Smooth muscle cell (in vitro differentiated cells): ENCODE data around the gene ANTKMT. TPM values are rescaled to one million over a fixed set of nuclear protein-coding genes. Genes with fewer than 3 reads are reported as not detected.
"Not testable (repeated sequence)": the region's sequence is repeated elsewhere in the genome, so short reads cannot be mapped to it uniquely, and the experiment has no call there.

Experiments
- DNase-seq: peaks from one replicate; lab custom pipeline; 2025; ENCODE audit not compliant: unreplicated experiment; lab: John Stamatoyannopoulos, UW
- H2AFZ ChIP-seq: fragments of 200-600 bp; sonication (generic); 2 replicates; pipeline ENCODE4 v1.6.0; 2016; ENCODE audit warnings: antibody characterized with exemption, low read depth, mild to moderate bottlenecking
- H3F3A ChIP-seq: fragments of 200-600 bp; sonication (generic); 2 replicates; pipeline ENCODE4 v1.6.0; 2017; ENCODE audit warnings: antibody characterized with exemption, low read depth
- H3K27ac ChIP-seq: fragments of 200-600 bp; sonication (generic); 2 replicates; pipeline ENCODE4 v1.5.1; 2016; ENCODE audit warnings: low read depth, mild to moderate bottlenecking
- H3K27me3 ChIP-seq: fragments of 200-600 bp; sonication (generic); 2 replicates; pipeline ENCODE4 v1.6.1; 2016; ENCODE audit warnings: low read depth, mild to moderate bottlenecking
- H3K36me3 ChIP-seq: fragments of 200-600 bp; sonication (generic); 2 replicates; pipeline ENCODE4 v1.5.1; 2016; ENCODE audit warnings: low read depth
- H3K4me1 ChIP-seq: fragments of 200-600 bp; sonication (generic); 2 replicates; pipeline ENCODE4 v1.5.1; 2016; ENCODE audit warnings: low read depth
- H3K4me2 ChIP-seq: fragments of 200-600 bp; sonication (generic); 2 replicates; pipeline ENCODE4 v1.6.0; 2016; ENCODE audit warnings: mild to moderate bottlenecking
- H3K4me3 ChIP-seq: fragments of 200-600 bp; sonication (generic); 2 replicates; pipeline ENCODE4 v1.5.1; 2016; ENCODE audit warnings: mild to moderate bottlenecking
- H3K79me2 ChIP-seq: fragments of 200-600 bp; sonication (generic); 2 replicates; pipeline ENCODE4 v1.6.0; 2016; ENCODE audit warnings: low read depth, mild to moderate bottlenecking
- H3K9ac ChIP-seq: fragments of 200-600 bp; sonication (generic); 2 replicates; pipeline ENCODE4 v1.6.0; 2016; ENCODE audit warnings: low read depth
- H3K9me3 ChIP-seq: fragments of 200-600 bp; sonication (generic); replicated peaks from 2 replicates; pipeline ENCODE4 v1.5.1; 2016; ENCODE audit warnings: low read depth
- H4K20me1 ChIP-seq: fragments of 200-600 bp; sonication (generic); 2 replicates; pipeline ENCODE4 v1.6.0; 2016; ENCODE audit warnings: low read depth
- CTCF ChIP-seq: fragments of 200-600 bp; sonication (generic); IDR thresholded peaks from 2 replicates; pipeline ENCODE4 v1.5.1; 2017; ENCODE audit warnings: borderline replicate concordance, mild to moderate bottlenecking, antibody characterized with exemption; ENCODE audit not compliant: insufficient read depth, poor library complexity, severe bottlenecking
- WGBS: methylation state at CpG from one replicate; pipeline ENCODE4 v1.1.7; 2016; ENCODE audit warnings: low lambda C conversion rate; 5-methylcytosine and 5-hydroxymethylcytosine counted together
- polyA plus RNA-seq: library from polyadenylated mRNA; unstranded; fragments of >200 nt; fragmentation: Nextera tagmentation; extraction: Ambion mirVana; gene quantifications from 2 replicates; pipeline ENCODE4 v1.2.1, GENCODE V29; 2016
- total RNA-seq: library from RNA; depleted of rRNA; stranded (reverse); fragments of >200 nt; gene quantifications from 2 replicates; pipeline ENCODE4 v1.2.3, GENCODE V29; 2014

The ANTKMT gene
- total and polyA plus RNA-seq, 2 experiments from 2014 or later: 15.6 to 39.8 TPM

GRCh38 chr16:740764-741505, 20.0 kb downstream of the ANTKMT start, which contains the start of gene CIAO3:
TSS of gene CIAO3 (minus strand) at chr16:740997. CDS start at chr16:740985, 12 bp downstream.
- Histone ChIP-seq H3K4me3 (peak within 1 kb of the TSS; percentile 95), H3F3A (no peaks in the 10 kb centered on the region), H3K36me3 (no peaks in the 10 kb centered on the region), H3K9me3 (no peaks in the 10 kb centered on the region), H3K9ac (peak within 1 kb of the TSS; percentile 91), H3K27ac (peak within 1 kb of the TSS; percentile 44), H3K27me3 (no peaks in the 10 kb centered on the region), H3K4me1 (peaks cover 5% of the 10 kb centered on the region), H3K79me2 (no peaks in the 10 kb centered on the region), H2AFZ (peak within 1 kb of the TSS; percentile 99), H4K20me1 (no peaks in the 10 kb centered on the region), H3K4me2 (peak within 1 kb of the TSS; percentile 99)
- peak; percentile 86 for TF ChIP-seq CTCF
- DNase-seq: peak; percentile 75
- WGBS: 1% methylated on average over 71 of the region's 79 CpGs

GRCh38 chr16:741986-742629, 21.2 kb downstream of the ANTKMT start:
- Histone ChIP-seq H3K79me2 (no peaks in the 10 kb centered on the region), H3K4me3 (no peak overlapping the region), H3K27ac (no peak overlapping the region), H3K4me2 (no peak overlapping the region), H4K20me1 (no peaks in the 10 kb centered on the region), H3K27me3 (no peaks in the 10 kb centered on the region), H3K36me3 (no peaks in the 10 kb centered on the region), H3K4me1 (peaks cover 5% of the 10 kb centered on the region), H3K9me3 (no peaks in the 10 kb centered on the region), H3K9ac (no peak overlapping the region), H3F3A (no peaks in the 10 kb centered on the region), H2AFZ (no peak overlapping the region)
- DNase-seq: no peak
- no peak for TF ChIP-seq CTCF
- WGBS: 98% methylated on average over 15 of the region's 15 CpGs

- H3F3A ChIP-seq, H4K20me1 ChIP-seq, H3K4me1 ChIP-seq, H3K79me2 ChIP-seq, H3K9me3 ChIP-seq, H3K4me2 ChIP-seq, H3K27me3 ChIP-seq, H3K36me3 ChIP-seq, H3K27ac ChIP-seq, H3K9ac ChIP-seq, H3K4me3 ChIP-seq, H2AFZ ChIP-seq, DNase-seq: not testable (repeated sequence)
- WGBS: 94% methylated on average over 14 of the region's 14 CpGs
Measured at GRCh38 chr16:742894-743293, 21.9 kb downstream of the ANTKMT start.

GRCh38 chr16:743794-744500, 23.0 kb downstream of the ANTKMT start:
- TF ChIP-seq CTCF: peak; percentile 16
- no peaks in the 10 kb centered on the region for H3K36me3 ChIP-seq
- no peak for DNase-seq
- peaks cover 5% of the 10 kb centered on the region for H3K4me1 ChIP-seq
- no peaks in the 10 kb centered on the region for H4K20me1 ChIP-seq
- H3K4me3 ChIP-seq: no peak overlapping the region
- H2AFZ ChIP-seq: no peak overlapping the region
- H3K9me3 ChIP-seq: no peaks in the 10 kb centered on the region
- no peak overlapping the region for H3K9ac ChIP-seq
- no peaks in the 10 kb centered on the region for H3K27me3 ChIP-seq
- no peaks in the 10 kb centered on the region for H3F3A ChIP-seq
- H3K27ac ChIP-seq: no peak overlapping the region
- WGBS: 91% methylated on average over 21 of the region's 21 CpGs
- H3K4me2 ChIP-seq: no peak overlapping the region
- no peaks in the 10 kb centered on the region for H3K79me2 ChIP-seq
